Dermis lymphatic vessel endothelial cell (primary cell): Measurements from ENCODE around the gene RER1. TPM values are rescaled to one million over a fixed set of nuclear protein-coding genes. Genes with fewer than 3 reads are reported as not detected.

Experiments
- total RNA-seq: library from RNA; depleted of rRNA; stranded (reverse); fragments of >200 nt; gene quantifications from 2 replicates; pipeline ENCODE4 v1.2.1, GENCODE V29; 2014

RER1 gene
- total RNA-seq = 41.5 and 49.7 TPM in 2 replicates

DNA sequence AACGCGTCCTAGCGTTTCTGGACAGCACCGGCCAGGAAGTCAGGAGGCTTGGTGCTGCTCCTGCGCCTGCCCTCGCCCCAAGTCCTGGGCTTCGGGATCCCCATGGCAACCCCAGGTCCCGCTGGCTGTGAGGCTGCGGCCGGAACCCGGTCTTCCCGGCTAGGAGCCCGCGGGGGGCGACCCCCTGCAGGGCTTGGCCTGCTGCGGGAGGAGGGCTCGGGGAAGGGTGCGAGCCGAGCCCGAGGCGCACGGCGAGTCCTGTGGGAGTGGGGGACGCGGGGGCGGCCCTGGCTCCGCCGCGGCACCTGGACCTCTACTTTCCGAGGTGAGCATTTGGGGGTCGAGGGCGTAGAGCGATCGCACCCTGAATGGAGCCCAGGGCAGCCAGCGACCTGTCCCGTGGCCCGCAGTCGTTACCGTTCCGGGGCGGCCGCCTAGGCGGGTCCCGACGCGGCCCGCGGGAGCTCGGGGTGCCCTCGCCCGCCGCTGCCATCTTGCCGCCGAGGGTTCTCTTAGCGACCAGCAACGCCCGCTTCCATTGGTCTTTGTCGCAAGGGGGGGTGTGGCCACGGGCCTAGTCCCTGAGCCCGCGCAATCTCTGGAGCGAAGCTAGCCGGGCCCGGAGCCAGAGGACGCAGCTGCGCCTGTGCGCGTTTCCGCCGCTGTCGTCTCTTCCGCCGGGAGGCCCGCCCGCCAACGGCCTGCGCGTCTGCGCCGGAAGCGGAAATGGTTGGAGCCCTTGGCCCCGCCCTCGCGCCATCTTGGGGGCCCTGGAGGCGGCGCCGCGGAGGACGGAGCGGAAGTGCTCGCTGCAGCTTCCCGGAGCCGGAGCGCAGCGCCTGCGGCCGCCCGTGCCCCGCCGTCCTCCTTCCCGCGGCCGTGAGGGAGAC lies at the start of gene RER1, which contains the start of gene MORN1:
RER1 (plus strand) TSS at position 801 of the 890 bp plus-strand sequence. CDS start 3,950 bp downstream, outside the sequence.
MORN1 (minus strand) TSS at position 514 of the 890 bp plus-strand sequence; CDS start at position 493, 21 bp downstream.

DNA sequence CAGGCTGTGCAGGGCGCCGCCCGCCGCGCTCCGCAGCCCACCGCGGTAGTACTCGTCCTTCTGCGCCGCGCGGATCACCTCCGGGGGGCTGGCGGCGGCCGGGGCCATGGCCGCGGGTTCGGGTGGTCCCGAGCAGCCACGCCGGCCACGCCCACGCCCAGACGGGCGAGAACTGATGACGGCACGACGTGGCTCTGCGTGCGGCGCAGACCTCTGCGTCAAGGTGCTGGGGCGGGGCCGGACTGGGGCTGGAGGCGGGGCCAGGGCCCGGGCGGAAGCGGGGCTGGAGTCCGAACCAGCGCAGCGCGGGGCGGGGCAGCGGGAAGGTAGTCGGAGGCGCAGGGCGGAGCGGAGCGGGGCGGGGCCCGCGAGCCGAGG lies 20.7 kb downstream of the RER1 start, which contains the start of gene PEX10:
PEX10 (minus strand) TSS at position 170 of the 378 bp plus-strand sequence; CDS start at position 108, 62 bp downstream.

Other genes with a start within 250 kb of the RER1 start
- gene FAAP20, start 197.1 kb upstream of the RER1 start, total RNA-seq = 12.5 and 13.2 TPM in 2 replicates
- gene SKI, start 163.5 kb upstream of the RER1 start, total RNA-seq = 18.1 and 18.7 TPM in 2 replicates
- 2.9 and 5.5 TPM in 2 replicates for gene MORN1, start 287 bp upstream of the RER1 start, total RNA-seq
- 27.7 and 30.8 TPM in 2 replicates for gene PEX10, start 20.7 kb downstream of the RER1 start, total RNA-seq
- 0.09 and 0.22 TPM in 2 replicates for gene PLCH2, start 84.4 kb downstream of the RER1 start, total RNA-seq
- 20.9 and 23.8 TPM in 2 replicates for gene PANK4, start 134.8 kb downstream of the RER1 start, total RNA-seq
- 0.11 TPM in 1 of 2 replicates, not detected in the other for gene HES5, start 138.4 kb downstream of the RER1 start, total RNA-seq
- 76.1 and 161 TPM in 2 replicates for gene TNFRSF14, start 164.5 kb downstream of the RER1 start, total RNA-seq
- 50.8 and 84.6 TPM in 2 replicates for gene PRXL2B, start 194.9 kb downstream of the RER1 start, total RNA-seq
- 2.3 and 4.1 TPM in 2 replicates for gene MMEL1, start 241.2 kb downstream of the RER1 start, total RNA-seq